Activated CD4-positive, CD25-positive, alpha-beta regulatory T cell (primary cell): ENCODE measurements around the gene METRNL.
"Not testable (repeated sequence)": the region's sequence is repeated elsewhere in the genome, so short reads cannot be mapped to it uniquely, and the experiment has no call there.

Source experiments
- DNase-seq, 4 experiments: peaks; one replicate each; lab custom pipeline; 2025; lab: John Stamatoyannopoulos, UW

Gene METRNL

DNA sequence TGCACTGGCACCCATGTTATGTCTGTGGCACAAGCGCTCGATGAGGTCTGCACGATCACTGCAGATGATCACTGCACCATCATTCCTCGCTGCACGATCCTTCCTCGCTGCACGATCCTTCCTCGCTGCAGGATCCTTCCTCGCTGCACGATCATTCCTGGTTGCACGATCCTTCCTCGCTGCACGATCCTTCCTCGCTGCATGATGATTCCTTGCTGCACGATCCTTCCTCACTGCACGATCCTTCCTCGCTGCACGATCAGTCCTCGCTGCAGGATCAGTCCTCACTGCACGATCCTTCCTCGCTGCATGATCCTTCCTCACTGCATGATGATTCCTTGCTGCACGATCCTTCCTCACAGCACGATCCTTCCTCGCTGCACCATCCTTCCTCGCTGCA is 29.3 kb downstream of the METRNL start:
- no peak for DNase-seq

DNA sequence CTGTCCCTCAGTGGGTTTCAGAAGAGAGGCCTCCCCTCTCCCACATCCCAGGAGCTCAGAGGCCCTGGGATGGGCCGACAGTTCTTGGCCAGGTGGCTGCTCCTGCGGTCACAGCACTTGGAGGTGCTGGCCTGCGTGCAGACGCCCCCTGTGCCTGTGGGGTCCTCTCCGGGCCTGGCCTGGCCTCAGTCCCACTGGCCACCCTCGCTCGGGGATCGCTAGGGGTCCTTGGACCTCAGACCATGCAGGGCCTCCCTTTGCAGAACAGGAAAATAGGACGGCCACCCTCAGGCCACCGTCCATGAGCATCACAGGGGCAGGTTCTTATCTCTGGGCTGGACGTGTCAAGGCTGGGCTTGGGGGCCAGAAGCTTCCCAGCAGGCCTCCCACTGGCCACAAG is 30.0 kb downstream of the METRNL start:
- DNase-seq = no peak

DNA sequence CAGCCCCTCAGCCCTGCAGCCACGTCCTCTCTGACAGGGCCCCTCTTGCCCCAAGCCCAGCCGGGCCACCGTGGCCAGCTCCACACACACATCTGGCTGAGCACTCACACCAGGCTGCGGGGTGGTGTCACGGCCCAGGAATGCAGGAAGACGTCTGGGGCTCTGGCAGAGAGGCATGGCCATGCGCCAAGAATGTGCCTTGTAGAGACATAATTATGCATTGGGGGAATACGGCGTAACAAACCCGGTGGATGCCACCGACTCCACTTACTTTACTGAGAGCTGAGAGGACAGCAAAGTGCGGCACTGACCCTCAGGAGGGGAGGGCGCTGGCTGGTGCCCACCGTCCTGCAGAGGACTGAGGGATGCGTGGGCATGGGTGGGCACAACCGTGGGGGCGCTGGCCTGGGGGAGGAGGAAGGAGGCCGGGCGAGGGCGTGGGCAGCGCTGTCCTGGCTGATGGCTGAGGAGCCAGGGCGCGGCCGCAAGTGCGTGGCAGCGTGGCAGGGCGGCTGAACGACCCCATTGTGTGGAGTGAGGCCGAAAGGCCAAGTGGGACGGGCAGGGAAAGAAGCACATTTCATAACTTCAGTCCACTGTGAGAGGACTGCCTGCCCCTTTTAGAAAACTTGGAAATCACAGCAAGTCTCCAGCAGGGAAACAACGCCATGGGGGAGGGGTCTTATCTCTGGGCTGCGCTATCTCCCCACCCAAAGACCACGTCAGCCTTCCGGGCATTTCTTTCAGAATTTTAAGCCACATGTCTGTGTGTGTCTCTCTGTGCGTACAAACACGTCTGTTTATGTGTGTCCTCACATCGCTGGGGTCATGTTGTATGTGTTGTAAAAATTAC is 30.6 kb downstream of the METRNL start:
- DNase-seq = no peak

DNA sequence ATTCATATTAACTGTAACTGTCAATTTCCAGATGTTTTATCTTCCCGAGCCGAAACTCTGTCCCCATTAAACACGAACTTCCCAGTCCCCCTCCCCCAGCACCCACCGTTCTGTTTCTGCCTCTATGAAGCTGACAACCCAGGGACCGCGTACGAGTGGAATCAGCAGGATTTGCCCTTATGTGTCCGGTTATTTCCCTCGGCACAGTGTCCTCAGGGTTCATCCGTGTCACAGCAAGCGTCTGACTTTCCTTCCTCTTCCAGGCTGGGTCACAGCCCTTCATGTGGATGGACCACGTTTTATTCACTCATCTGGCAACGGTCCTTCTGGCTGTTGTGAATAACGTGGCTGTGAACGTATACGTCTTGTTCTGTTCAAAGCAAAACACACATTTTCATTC is 31.3 kb downstream of the METRNL start:
- DNase-seq = no peak

DNA sequence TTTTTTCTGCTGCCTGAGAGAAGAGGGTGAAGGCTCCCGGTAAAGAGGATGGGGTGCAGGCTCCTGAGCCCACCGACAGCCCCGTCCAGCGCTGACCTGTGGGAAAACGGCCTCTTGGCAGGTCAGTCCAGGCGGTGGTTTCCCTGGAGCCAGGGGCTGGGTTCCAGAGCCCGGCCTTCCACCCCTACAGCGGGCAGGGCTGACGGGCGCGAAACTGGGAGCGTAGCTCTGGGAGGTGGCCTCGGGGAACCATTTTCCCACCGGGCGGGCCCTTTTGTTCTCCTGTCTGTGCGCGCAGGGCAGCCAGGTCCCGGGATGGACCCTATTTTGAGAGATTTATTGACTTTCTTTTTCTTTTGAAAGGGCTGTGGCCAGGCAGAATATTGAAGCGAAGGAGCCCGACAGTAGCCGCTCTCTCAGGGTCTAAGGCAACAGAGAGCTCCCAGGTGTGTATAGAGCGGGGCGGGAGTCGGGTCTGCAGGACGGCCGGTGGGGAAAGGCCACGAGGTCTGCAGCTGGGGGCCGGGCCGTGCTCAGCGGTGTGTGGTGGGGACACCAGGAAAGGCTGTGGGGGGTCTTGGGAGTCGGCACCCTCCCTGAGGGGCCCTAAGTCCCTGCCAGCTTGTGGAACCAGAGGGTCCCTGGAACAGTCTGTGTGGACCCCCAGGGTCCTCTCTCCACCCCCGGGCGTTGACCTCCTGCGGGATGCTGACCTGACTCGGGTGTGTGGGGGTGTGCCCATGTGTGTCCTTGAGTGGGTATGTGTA is 32.3 kb downstream of the METRNL start:
- no peak for DNase-seq

DNA sequence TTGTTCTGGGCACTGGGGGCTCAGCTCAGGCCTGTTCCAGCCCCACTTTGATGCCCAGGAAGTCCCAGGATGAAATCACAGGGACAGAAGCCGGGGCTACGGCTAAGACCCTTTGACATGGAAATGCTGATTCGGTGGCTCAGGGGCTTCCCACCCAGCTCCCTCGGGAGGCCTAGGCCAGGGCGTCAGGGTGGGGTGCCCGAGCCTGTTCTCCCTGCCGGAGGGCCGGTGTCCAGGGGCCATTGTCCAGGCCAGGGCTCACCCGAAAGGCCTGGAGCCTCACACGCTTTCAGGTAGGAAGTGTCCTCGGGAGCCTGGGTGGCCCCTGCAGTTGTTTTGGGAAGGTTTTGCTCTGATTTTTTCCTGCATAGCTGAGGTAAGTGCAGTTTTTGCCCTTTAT is 34.0 kb downstream of the METRNL start:
- DNase-seq = no peak

DNA sequence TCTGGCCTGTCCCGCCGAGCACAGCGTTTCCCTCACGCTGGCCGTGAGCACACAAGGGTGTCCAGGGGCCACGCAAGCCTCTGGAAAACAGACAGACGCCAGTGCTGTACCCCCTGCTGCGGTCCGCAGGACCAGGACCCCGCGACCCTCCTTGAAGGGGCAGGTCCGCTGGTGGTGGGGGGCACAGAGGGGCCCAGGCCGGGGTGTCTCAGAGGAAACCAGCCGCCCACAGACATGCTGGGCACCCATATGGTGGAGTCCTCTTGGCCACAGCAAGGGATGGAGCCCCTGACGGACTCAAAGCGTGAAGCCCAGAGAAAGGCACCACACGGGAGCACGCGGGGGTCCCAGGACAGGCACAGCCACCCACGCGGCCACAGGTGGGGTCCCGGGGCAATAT is 34.4 kb downstream of the METRNL start:
- no peak for DNase-seq

DNA sequence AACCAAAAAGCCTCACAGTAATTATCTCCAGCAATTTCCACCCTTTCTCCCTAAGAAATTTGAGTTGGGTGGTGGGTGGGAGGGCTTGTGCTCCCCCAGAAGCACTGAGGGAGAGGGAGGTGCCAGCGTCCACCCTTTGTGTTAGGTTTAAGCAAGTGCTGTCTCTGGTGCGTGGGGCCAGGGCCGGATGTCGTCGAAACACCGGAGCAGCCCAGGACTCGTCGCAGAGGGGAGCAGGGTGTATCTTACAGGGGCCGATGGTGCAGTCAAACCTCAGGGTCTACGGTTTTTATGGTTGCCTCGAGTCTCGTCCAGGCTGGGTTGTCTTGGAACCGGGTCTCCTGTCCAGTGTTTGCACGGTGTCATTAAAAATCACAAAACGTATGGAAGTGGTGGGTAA is 35.3 kb downstream of the METRNL start:
- DNase-seq = no peak

DNA sequence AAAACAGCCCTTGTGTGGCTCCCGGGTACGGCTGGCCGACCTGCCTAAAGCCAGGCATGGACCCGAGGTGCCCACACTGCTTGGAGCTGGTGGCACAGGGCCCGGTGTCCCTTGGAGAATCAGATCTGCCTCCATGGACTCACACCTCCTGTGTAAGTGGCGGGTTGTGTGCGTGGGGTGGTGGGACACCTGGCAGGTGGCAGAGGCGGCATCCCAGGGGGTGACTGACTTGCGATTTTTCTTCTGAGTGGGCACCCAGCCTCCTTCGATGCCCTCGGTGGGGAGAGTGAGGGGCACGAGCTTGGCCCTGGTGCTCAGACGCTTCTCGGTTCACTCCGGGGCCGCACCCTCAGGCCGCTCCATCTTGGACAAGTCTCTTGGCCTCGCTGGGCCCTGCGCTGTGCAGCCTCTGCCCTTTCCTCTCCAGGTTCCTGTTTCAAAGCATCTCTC is 35.8 kb downstream of the METRNL start:
- DNase-seq = no peak

DNA sequence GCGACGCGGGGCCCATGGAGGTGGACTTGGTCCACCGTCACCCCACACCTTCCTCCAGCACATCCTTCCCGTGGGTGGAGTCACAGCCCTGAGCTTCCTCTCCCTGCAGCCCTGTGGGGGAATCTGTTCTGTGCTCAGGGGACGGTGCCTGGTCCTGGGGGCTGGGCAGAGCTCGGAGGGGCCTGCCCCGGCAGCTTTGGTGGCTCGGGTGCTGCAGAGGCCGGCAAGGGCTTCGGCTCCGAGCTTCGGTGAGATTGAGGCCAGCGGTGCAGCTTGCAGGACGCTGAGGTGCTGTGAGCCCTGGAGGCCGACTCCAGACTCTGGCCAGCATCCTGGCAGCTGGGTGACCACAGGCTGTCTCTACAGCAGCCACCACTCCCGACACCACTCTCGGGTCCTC is 36.4 kb downstream of the METRNL start:
- no peak for DNase-seq

DNA sequence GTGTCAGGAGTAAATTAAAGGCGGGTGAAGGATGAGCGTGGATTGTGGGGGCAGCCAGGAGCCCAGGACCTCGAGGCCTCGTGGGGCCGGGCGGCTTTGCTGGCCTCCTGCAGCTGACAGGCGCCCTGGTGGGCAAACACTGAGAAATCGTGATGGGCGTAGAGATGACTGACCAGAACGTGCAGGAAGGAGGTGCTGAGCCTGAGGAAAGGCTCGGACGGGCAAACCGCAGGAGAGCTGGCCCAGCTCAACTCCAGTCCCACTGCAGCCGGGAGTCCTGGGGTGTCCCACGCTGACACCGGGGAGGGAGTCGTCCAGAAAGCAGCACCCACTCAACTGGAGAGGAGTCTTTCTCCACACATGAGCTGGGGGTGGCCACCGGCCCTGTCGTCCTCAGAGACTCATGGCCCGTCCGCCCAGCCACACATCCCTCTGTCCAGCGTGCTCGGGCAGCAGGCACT is 36.9 kb downstream of the METRNL start:
- DNase-seq = no peak

DNA sequence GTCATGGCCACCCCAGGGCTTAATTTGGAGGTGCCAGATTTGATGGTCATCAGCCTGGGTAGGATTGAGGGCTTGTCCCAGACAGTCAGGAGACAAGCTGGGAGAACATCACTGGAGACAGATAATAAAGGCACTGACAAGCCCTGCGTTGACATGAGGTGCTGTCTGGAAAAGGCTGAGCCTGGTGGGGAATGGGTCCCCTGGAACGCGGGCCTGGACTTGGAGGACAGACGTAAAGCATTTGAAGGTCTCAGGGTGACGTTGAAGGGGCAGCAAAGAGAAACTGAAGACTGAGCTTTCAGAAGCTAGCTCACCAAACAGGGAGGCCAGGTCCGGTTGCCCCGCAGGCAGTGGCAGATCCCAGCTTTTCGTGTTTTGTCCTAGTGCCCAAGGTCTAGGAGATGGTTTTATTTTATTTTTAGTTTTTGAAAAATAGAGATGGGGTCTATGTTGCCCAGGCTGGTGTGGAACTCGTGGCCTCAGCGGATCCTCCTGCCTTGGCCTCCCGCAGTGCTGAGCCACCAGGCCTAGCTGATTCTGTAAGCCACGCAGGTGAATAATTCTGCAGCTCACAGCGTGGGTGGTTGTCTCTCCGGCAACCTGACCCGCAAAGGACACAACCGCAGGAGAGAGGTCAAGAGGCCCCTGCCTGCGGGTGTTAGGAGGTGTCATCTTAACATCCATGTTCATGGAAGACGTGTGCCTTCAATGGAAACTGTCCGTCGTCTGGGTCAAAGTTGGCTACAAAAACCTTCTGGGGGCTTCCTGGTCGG is 37.6 kb downstream of the METRNL start:
- DNase-seq = no peak

DNA sequence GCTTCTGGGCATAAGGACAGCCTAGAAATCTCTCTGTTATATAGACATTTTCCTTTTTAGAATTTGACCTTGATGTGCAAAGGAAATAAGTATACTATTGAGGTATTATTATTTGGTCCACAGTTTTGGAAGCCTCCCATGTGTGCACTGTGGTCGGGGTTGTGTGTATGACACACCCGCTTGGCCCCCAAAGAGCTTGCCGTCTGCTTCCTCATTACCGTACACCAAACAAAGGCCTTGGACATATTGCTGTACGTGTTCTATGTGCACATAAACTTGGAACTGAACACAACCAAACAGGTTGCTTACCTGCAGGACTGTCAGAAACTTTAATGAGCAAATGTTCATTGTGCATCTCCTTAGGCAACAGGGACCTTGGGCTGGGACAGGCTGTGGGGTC is 38.2 kb downstream of the METRNL start:
- no peak for DNase-seq

DNA sequence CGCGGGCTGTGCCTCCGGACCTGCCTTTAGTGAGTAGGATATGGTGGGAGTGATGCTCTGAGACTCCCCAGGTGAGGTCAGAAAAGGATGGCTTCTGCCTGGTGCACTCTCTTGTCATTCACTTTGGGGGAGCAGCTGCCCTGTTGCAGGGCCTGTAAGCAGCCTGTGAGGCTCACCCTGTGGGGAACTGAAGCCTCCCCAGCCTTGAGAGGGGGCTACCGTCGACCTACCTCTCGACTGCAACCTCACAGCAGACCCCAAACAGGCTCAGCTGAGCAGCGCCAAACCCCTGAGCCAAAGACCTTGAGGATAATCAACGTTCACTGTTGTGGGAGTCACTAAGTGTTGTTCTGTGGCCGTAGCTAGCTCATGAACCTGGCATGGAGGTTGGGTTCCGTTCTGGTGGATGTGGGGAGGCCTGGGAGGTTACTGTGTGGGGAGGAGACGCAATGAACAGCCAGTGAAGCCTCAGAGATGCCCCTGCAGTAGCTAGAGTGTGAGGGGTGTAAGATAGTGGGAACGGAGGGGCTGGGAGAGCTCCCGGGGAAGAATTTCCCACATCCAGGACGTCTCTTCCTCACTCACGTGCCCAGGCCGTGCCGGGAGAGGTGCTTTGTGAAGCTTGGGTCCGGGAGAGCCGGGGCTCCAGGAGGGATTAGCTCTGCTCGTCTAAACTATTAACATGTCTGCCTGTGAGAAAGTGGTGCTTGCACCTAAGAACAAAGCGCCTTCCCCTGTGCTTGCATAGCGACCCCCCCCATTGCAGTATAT is 38.8 kb downstream of the METRNL start:
- DNase-seq = no peak

DNA sequence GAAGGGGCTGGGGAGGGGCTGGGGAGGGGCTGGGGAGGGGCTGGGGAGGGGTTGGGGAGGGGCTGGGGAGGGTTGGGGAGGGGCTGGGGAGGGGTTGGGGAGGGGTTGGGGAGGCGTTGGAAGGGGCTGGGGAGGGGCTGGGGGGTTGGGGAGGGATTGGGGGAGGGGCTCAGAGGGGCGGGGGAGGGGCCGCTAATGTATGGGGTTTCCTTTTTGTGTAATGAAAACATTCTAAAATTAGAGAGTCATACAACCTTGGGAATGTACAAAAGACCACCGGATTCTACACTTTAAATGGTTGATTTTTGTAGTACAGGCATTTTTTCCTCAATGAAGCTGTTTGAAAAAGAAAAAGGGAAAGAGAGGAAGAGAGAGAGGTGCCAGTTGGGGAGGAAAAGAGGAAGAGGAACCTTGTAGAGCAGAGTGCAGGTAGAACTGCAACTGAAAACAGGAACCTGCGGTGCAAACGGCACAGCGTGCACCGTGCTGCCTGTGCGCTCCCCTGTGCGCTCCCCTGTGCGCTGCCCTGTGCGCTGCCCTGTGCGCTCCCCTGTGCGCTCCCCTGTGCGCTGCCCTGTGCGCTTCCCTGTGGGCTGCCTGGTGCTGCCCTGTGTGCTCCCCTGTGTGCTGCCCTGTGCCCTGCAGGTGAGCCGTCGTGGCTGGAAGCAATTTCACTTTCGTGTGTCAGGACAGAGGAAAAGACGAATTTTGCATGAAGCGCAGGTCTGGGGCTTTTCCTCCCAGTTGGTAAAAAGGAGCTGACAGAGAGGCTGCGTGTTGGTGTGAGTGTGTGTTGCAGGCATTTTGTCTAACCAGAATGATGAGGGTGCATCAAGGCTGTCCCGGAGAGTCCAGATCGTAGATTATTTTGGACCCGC is 40.8 kb downstream of the METRNL start:
- DNase-seq = no peak

DNA sequence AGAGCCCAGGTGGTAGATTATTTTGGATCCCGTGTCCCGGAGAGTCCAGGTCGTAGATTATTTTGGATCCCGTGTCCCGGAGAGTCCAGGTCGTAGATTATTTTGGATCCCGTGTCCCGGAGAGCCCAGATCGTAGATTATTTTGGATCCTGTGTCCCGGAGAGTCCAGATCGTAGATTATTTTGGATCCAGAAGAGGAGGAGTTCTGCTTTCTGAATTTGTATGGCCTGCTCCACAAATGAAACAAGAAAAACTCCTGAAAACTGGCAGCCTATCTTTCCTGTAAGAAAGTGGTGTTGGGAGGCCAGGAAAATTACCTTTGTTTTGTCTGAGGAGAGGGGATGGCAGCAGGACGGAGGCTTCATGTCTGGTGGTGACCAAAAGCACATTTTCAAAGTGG is 42.1 kb downstream of the METRNL start:
- DNase-seq = not testable (repeated sequence)

DNA sequence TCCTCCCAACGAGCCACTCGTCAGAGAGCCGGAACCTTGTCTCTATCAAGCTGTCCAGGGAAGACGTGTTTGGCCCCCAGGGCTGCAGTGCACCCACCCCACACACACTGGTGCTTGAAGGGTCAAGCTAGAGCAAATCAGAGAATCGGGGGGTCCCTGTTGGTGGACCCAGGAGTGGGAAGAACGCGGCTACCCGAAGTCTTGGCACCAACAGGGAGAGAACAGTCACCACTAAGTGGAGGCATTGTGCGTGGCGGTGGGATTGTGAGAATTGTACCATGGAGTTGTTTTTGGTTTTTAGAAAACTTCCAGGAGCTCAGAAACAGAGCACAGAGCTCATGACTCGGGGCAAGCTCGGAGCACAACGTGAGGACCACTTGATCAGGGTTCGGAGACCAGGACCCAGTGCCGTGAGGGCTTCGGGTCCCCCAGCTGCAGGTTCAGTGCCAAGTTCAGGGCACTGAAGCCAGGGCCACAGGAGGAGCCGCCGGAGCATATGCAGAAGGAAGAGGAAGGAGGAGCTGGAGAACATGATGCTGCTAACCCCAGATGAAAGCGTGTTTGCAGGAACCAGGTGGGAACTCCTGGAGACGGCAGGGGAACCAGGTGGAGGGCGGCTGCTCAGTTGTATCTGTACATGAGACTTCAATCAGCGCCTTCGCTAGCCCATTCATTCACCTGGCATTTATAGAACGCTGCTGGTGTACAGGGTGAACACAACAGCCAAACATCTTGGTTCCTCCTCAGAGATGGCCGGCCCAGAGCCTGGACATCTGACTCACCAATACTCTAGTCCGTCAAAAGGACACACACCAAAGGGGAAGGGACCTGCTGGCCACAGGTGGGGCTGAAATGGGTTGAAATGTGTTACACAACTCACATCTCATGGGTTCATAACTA is 42.8 kb downstream of the METRNL start:
- DNase-seq = no peak

DNA sequence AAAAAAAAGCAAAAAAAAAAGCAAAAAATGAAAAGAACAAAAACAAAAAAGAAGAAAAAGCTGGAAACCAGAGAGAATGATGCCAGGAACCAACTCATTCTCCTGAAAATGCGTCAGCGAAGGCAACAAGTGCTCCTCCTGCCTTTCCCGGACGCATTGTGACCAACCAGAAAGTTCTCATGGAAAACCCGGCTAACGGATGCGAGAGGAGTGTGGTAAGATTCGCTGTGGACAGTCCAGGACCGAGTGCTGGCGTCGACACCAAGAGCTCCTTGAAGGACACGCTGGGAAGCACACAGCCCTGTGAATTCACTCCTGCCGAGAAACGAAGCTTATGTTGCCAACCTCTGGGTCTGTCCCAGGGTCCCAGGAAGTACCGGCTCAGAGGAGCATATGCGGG is 43.4 kb downstream of the METRNL start:
- DNase-seq = no peak

DNA sequence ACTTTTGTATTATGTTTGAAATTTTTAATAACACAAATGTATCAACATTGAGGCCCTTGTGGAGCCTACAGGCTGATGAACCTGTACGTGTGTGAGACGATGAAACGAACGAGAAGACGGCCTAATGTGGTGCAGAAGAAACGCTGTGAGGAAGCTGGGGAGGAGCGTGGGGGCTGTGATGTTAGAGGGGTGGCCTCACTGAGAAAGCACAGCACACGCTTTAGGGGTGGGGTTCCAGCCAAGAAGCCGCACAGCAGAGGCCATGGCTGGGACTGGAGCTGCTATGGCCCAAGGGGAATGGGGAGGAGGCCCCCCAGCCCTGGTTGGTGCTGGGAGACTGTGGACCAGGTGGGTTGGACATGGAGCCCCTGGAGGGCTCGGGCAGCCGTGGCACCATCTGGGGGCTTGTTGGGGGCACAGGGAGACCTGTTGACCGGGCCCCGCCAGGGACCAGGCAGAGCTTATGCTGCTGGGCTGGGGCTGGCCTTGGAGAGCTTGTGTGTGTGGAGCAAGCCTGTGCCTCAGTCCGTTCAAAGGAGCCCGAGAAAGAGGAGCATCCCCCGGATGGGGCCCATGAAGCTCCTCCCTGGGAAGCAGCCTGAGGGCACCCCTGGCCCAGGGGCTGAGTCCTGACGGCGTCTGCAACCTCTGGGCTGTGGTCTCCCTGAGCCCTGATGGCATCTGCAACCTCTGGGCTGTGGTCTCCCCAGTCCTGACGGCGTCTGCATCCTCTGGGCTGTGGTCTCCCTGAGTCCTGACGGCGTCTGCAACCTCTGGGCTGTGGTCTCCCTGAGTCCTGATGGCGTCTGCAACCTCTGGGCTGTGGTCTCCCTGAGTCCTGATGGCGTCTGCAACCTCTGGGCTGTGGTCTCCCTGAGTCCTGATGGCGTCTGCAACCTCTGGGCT is 44.7 kb downstream of the METRNL start:
- no peak for DNase-seq
